NOMO-1 treated with dmso at 0.1 percent for 144 hours (cell line): ENCODE data around the gene CFTR.

ENCODE experiments used
- DNase-seq: peaks from one replicate; lab custom pipeline; 2025; ENCODE audit not compliant: unreplicated experiment; lab: John Stamatoyannopoulos, UW

The CFTR gene

DNA sequence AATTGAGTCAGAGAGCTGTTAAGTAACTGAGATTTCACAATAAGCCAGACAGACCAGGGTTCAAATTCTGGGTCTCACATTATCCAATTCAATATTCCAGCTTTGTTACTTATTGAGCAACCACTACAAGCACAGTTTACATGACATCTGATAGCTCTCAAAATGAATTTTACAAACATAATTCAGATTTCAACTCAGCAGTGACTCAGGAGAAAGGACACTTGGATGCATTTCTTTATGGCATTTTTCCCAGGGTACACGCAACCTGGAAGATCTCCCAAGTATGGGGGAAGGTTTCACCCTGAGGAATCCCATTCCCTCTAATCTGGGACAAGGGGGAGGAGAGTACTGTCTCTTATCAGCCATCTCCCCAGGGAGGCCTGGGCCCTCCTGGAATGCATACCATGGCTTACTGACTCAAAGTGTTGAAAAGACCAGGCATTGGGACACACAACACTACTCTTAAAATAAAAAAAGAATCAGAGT, 102.4 kb downstream of the CFTR start:
- DNase-seq = no peak

GRCh38 chr7:117587931-117588330, 108.1 kb downstream of the CFTR start:
- no peak for DNase-seq

- no peak for DNase-seq
Observed at GRCh38 chr7:117588352-117588794, 108.5 kb downstream of the CFTR start.

DNA sequence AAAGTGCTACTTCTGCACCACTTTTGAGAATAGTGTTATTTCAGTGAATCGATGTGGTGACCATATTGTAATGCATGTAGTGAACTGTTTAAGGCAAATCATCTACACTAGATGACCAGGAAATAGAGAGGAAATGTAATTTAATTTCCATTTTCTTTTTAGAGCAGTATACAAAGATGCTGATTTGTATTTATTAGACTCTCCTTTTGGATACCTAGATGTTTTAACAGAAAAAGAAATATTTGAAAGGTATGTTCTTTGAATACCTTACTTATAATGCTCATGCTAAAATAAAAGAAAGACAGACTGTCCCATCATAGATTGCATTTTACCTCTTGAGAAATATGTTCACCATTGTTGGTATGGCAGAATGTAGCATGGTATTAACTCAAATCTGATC, 110.4 kb downstream of the CFTR start:
- no peak for DNase-seq

DNA sequence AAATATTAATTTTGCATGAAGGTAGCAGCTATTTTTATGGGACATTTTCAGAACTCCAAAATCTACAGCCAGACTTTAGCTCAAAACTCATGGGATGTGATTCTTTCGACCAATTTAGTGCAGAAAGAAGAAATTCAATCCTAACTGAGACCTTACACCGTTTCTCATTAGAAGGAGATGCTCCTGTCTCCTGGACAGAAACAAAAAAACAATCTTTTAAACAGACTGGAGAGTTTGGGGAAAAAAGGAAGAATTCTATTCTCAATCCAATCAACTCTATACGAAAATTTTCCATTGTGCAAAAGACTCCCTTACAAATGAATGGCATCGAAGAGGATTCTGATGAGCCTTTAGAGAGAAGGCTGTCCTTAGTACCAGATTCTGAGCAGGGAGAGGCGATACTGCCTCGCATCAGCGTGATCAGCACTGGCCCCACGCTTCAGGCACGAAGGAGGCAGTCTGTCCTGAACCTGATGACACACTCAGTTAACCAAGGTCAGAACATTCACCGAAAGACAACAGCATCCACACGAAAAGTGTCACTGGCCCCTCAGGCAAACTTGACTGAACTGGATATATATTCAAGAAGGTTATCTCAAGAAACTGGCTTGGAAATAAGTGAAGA, 112.3 kb downstream of the CFTR start:
- DNase-seq = no peak

- DNase-seq = no peak
Observed at GRCh38 chr7:117596134-117596533, 116.3 kb downstream of the CFTR start.

DNA sequence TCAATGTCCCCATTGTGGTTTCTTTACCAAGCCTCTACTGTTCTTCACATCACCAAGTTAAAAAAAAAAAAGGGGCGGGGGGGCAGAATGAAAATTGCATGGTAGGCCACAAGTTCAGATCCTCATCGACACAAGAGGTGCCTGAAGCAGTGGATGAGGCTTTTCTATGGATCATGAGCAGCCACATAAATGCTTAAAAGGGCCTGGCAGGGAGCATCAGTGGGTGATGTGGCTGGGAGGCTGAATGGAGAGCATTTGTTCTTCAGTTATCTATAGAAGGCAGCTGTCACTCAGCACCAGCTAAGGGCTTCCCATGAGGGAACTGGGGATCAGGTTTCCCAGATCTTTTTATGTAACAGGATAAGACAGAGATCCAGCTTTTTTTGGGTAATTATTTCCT, 117.9 kb downstream of the CFTR start:
- DNase-seq = no peak

DNA sequence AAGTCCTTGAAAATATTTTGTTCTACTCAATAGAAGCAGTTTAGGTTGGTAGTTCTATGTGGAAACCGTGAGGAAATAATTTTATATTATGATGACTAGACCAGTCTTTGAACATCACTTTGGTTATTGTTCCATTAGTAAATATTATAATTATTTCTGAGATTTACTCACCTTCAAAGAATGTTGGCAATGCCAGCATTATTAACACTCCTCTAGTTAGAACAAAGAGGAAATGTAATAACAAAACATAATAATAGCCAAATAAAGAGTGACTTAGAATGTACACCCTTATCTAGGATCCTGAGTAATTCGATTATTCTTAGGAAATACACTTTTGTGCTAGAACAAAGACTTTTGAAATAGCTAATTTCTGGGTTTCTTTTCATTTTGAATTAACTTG, 121.1 kb downstream of the CFTR start:
- no peak for DNase-seq

DNA sequence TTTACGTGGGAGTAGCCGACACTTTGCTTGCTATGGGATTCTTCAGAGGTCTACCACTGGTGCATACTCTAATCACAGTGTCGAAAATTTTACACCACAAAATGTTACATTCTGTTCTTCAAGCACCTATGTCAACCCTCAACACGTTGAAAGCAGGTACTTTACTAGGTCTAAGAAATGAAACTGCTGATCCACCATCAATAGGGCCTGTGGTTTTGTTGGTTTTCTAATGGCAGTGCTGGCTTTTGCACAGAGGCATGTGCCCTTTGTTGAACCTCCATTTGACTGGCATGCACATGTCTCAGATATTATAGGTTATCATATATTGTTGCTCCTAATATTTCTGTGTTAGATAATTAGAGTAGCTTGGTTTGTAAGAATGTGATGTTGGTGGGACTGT, 123.8 kb downstream of the CFTR start:
- no peak for DNase-seq

- no peak for DNase-seq
Observed at GRCh38 chr7:117605712-117606111, 125.9 kb downstream of the CFTR start.

- no peak for DNase-seq
Observed at GRCh38 chr7:117606132-117606531, 126.3 kb downstream of the CFTR start.

GRCh38 chr7:117610396-117610795, 130.6 kb downstream of the CFTR start:
- no peak for DNase-seq

DNA sequence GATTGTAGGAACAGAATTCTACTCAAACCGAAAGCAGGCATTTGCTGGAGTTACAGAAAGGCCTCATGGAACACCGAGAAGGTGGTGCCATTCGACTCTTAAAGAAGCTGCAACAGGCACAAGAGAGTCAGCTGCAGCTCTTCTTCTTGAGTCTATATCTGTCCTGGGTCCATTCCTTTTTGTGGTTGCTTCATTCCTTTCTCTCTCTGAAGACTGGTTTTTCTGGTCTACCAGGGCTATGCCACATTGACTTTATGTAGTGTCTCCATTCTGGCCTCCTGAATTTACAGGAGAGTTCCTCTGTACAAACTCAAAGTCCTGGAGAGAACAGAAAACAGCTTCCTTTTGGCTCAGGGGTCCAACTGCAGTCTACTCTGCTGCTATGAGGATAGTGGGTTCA, 132.8 kb downstream of the CFTR start:
- DNase-seq = no peak

- no peak for DNase-seq
Observed at GRCh38 chr7:117616694-117617093, 136.9 kb downstream of the CFTR start.

DNA sequence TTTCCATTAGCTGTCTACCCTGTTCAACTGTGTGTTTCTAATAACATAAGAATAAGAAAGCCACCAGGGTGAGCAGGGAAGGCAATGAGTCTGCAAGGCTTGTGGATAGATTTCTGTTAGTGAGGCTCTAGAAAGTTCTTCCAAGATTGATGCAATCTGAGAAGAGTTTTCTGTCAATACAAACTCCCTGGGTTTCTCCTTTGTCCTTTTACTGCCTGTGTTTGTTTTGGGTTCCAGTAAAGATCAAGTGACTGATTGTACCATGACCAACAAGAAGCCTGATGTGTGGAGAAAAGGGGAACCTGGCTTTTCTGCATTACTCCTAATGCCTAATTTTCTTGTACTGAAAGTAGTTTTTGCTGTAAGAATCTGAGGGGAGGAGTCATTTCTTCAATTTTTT, 139.9 kb downstream of the CFTR start:
- no peak for DNase-seq

GRCh38 chr7:117621075-117621618, 141.3 kb downstream of the CFTR start:
- no peak for DNase-seq

GRCh38 chr7:117623606-117624005, 143.8 kb downstream of the CFTR start:
- DNase-seq = no peak

DNA sequence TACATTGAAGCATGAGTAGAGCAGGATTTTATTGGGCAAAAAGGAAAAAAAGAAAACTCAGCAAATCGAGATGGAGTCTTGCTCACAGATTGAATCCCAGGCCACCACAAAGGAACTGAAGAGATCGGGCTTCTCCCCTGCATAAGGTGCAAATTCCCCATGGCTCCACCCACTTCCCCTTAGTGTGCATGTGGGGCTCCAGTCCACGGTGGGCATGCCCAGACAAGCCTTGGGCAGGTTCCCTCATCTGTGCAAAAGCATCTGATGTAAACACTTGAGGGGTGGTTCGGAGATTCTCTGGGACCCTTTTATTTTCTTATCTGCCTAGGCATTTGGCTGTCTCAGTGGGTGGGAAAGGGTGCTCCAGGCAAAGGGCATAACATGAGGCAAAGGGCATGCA, 150.7 kb downstream of the CFTR start:
- no peak for DNase-seq

GRCh38 chr7:117630907-117631564, 151.2 kb downstream of the CFTR start:
- DNase-seq = no peak

DNA sequence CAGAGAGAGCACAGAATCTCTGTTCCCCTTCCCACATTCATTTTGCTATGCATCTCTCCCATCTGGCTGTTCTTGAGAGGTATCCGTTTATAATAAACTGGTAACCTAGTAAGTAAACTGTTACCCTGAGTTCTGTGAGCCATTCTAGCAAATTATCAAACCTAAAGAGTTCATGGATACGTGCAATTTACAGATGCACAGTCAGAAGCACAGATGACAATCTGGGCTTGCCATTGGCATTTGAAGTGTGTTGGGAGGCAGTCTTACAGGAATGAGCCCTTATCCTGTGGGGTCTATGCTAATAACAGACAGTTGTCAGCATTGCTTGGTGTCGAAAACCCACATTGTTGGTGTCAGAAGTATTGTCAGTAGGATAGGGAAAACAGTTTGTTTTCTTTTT, 151.8 kb downstream of the CFTR start:
- no peak for DNase-seq

GRCh38 chr7:117637937-117638336, 158.1 kb downstream of the CFTR start:
- DNase-seq = no peak

GRCh38 chr7:117639966-117640365, 160.1 kb downstream of the CFTR start:
- DNase-seq = no peak

DNA sequence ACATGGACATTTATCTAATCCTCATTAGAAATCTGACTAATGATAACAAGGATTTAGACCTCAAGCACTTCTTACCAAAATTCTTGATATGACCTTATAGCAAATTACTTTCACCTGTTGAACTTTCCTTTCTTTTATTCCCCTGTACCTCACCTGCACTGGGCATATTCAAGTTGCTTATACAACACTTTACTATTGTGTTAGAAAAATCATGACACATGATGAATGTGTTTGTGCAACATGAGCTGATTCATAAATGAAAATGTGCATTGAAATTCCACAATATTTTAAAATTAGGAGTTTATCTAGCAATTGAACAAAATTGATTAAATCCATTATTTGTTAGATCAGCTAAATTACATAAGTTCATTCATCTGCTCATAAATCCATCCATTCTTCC, 160.6 kb downstream of the CFTR start:
- no peak for DNase-seq
